Loucy (cell line): ENCODE measurements around the gene WDR31.

Source experiments
- H2AFZ ChIP-seq: fragments of 200-600 bp; sonication (generic); 2 replicates; pipeline ENCODE4 v1.6.0; 2016; ENCODE audit warnings: antibody characterized with exemption, mild to moderate bottlenecking, low read length, moderate library complexity
- H3F3A ChIP-seq: fragments of 200-600 bp; 2 replicates; pipeline ENCODE4 v1.6.0; 2016; ENCODE audit warnings: antibody characterized with exemption, low read depth, mild to moderate bottlenecking
- H3K27me3 ChIP-seq: fragments of 200-600 bp; sonication (generic); 2 replicates; pipeline ENCODE4 v1.6.1; 2014; ENCODE audit warnings: low read length, mild to moderate bottlenecking; ENCODE audit not compliant: insufficient read depth, poor library complexity, severe bottlenecking
- H3K36me3 ChIP-seq: fragments of 200-600 bp; sonication (generic); 2 replicates; pipeline ENCODE4 v1.6.1; 2016; ENCODE audit warnings: low read length; ENCODE audit not compliant: insufficient read depth
- H3K4me1 ChIP-seq: fragments of 200-600 bp; sonication (generic); 2 replicates; pipeline ENCODE4 v1.5.1; 2014; ENCODE audit warnings: low read length, mild to moderate bottlenecking; ENCODE audit not compliant: insufficient read depth, poor library complexity, severe bottlenecking
- H3K4me2 ChIP-seq: fragments of 200-600 bp; sonication (generic); 2 replicates; pipeline ENCODE4 v1.6.0; 2014; ENCODE audit warnings: antibody characterized with exemption, low read length, low read depth, mild to moderate bottlenecking; ENCODE audit not compliant: poor library complexity, severe bottlenecking
- H3K4me3 ChIP-seq: fragments of 200-600 bp; sonication (generic); 2 replicates; pipeline ENCODE4 v1.5.1; 2014; ENCODE audit warnings: low read length, mild to moderate bottlenecking, mixed read lengths; ENCODE audit not compliant: poor library complexity, severe bottlenecking
- H3K79me2 ChIP-seq: fragments of 200-600 bp; sonication (generic); 2 replicates; pipeline ENCODE4 v1.6.1; 2014; ENCODE audit warnings: low read length; ENCODE audit not compliant: insufficient read depth
- H3K9ac ChIP-seq: fragments of 200-600 bp; sonication (generic); 2 replicates; pipeline ENCODE4 v1.6.0; 2014; ENCODE audit warnings: mild to moderate bottlenecking, low read depth, low read length, moderate library complexity; ENCODE audit not compliant: poor library complexity, severe bottlenecking
- H3K9me2 ChIP-seq: fragments of 200-600 bp; sonication (generic); replicated peaks from 2 replicates; pipeline ENCODE4 v1.6.1; 2016; ENCODE audit warnings: low read depth, low read length, mixed read lengths
- H3K9me3 ChIP-seq: fragments of 200-600 bp; sonication (generic); 2 replicates; pipeline ENCODE4 v1.6.1; 2014; ENCODE audit warnings: mild to moderate bottlenecking, antibody characterized with exemption, low read length, low read depth; ENCODE audit not compliant: insufficient read depth
- H4K20me1 ChIP-seq: fragments of 200-600 bp; sonication (generic); 2 replicates; pipeline ENCODE4 v1.6.0; 2014; ENCODE audit warnings: antibody characterized with exemption, low read length, mild to moderate bottlenecking; ENCODE audit not compliant: insufficient read depth, poor library complexity, severe bottlenecking
- CTCF ChIP-seq: fragments of 200-600 bp; sonication (generic); conservative IDR thresholded peaks from 2 replicates; pipeline ENCODE4 v1.5.1; 2014; ENCODE audit warnings: mild to moderate bottlenecking, antibody characterized with exemption, low read length
- EZH2phosphoT487 ChIP-seq: fragments of 200-600 bp; IDR thresholded peaks from 2 replicates; pipeline ENCODE4 v1.6.1; 2018; ENCODE audit warnings: antibody characterized with exemption, mild to moderate bottlenecking, moderate library complexity, borderline replicate concordance

WDR31 gene

DNA sequence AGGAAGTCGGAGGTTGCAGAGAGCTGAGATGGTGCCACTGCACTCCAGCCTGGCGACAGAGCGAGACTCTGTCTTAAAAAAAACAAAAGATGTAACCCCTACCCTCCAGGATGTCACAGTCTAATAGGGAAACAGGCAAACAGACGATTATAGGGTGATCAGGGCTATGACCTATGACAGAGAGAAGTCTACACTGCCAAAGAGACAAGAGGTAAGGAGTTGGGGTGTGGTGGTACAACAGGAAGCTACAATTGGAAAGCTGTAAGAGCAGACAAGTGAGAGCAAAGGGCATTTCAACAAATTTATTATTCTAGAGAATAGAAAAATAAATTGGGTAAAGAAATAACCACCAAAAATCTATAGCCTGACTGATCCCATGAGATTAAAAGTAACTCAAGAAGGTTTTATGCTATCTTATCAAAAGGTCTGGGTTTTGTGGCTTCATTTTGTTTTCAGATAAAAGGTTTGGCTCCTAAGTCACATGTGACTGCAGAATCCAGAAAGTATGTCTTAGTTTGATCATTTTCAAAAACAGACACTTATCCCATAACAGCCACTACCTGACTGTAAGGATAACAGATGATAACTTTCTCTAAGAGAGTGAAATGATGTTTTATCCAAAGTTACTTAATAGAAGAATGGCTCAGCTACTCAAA is 72.0 kb downstream of the WDR31 start:
- Histone ChIP-seq H3K9ac (no peak overlapping the region), H3K79me2 (no peaks in the 10 kb centered on the region), H3F3A (no peaks in the 10 kb centered on the region), H3K4me2 (no peak overlapping the region), H3K27me3 (no peaks in the 10 kb centered on the region), H3K9me2 (no peaks in the 10 kb centered on the region), H3K9me3 (no peaks in the 10 kb centered on the region), H2AFZ (no peak overlapping the region), H4K20me1 (no peaks in the 10 kb centered on the region), H3K4me3 (no peak overlapping the region), H3K4me1 (peaks cover 4% of the 10 kb centered on the region), H3K36me3 (peaks cover 13% of the 10 kb centered on the region; the same call in 1 of the 2 replicates)
- TF ChIP-seq EZH2phosphoT487: no peak

DNA sequence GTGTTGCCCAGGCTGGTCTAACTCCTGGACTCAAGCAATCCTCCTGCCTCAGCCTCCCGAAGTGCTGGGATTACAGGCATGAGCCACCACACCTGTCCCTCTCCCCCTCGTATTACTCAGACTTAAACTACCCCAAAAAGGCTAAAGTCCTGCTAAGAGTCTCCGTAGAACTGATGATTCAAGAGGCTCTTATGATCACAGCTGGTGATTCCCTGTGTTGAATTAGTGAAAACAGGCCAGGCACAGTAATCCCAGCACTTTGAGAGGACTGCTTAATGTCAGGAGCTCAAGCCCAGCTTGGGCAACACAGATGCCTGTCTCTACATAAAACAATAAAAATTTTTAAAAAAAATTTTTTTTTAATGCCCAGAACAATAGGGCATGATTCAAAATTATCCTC is 73.9 kb downstream of the WDR31 start:
- no peaks in the 10 kb centered on the region for H3K79me2 ChIP-seq
- H2AFZ ChIP-seq: no peak overlapping the region
- H3K27me3 ChIP-seq: no peaks in the 10 kb centered on the region
- H3K9ac ChIP-seq: no peak overlapping the region
- no peaks in the 10 kb centered on the region for H3K9me3 ChIP-seq
- peaks cover 21% of the 10 kb centered on the region; the same call in 1 of the 2 replicates for H3K36me3 ChIP-seq
- no peaks in the 10 kb centered on the region for H4K20me1 ChIP-seq
- peaks cover 4% of the 10 kb centered on the region for H3K4me1 ChIP-seq
- H3F3A ChIP-seq: no peaks in the 10 kb centered on the region
- TF ChIP-seq EZH2phosphoT487 (no peak), CTCF (no peak)
- H3K4me2 ChIP-seq: no peak overlapping the region
- H3K4me3 ChIP-seq: no peak overlapping the region
- no peaks in the 10 kb centered on the region for H3K9me2 ChIP-seq
